IMR-90 (cell line): ENCODE data around the gene MRPL49.

Source experiments
- CHD1 ChIP-seq: IDR thresholded peaks from 2 replicates; pipeline ENCODE4 v1.6.1; 2012; ENCODE audit warnings: low read depth, low read length, improper control_type of control experiment
- CTCF ChIP-seq: conservative IDR thresholded peaks from 2 replicates; pipeline ENCODE4 v1.5.1; 2012; ENCODE audit warnings: mild to moderate bottlenecking, low read depth, low read length, improper control_type of control experiment
- MAZ ChIP-seq: IDR thresholded peaks from 2 replicates; pipeline ENCODE4 v1.6.1; 2012; ENCODE audit warnings: low read depth, mild to moderate bottlenecking, low read length, improper control_type of control experiment, moderate library complexity, borderline replicate concordance
- MXI1 ChIP-seq: IDR thresholded peaks from 2 replicates; pipeline ENCODE4 v1.6.1; 2012; ENCODE audit warnings: low read depth, mild to moderate bottlenecking, low read length, moderate library complexity, borderline replicate concordance
- POLR2A ChIP-seq: IDR thresholded peaks from 2 replicates; pipeline ENCODE4 v1.6.1; 2012; ENCODE audit warnings: mild to moderate bottlenecking, low read depth, low read length
- RAD21 ChIP-seq: IDR thresholded peaks from 2 replicates; pipeline ENCODE4 v1.6.1; 2012; ENCODE audit warnings: low read length, improper control_type of control experiment
- TF ChIP-seq, protein P1 (sequence below): fragments of 150-350 bp; IDR thresholded peaks from 2 replicates; pipeline ENCODE4 v1.6.1; 2016; ENCODE audit warnings: low read depth, mild to moderate bottlenecking, low read length, moderate library complexity, borderline replicate concordance

- TF ChIP-seq, protein P1, sequence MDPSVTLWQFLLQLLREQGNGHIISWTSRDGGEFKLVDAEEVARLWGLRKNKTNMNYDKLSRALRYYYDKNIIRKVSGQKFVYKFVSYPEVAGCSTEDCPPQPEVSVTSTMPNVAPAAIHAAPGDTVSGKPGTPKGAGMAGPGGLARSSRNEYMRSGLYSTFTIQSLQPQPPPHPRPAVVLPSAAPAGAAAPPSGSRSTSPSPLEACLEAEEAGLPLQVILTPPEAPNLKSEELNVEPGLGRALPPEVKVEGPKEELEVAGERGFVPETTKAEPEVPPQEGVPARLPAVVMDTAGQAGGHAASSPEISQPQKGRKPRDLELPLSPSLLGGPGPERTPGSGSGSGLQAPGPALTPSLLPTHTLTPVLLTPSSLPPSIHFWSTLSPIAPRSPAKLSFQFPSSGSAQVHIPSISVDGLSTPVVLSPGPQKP = 0 out of 2 replicates have a peak, but pooled peaks have one; percentile 65
- TF ChIP-seq CTCF = no peak
- TF ChIP-seq RAD21 = no peak
- no peak for TF ChIP-seq CHD1
- peak; percentile 70; the same call in 1 of the 2 replicates for TF ChIP-seq MXI1
- peak; percentile 94 for TF ChIP-seq MAZ
- TF ChIP-seq POLR2A = peak; percentile 97
These were observed 25.9 kb upstream of the MRPL49 start, which contains the start of gene VPS51 for GRCh38 chr11:65095974-65096806.
